NCI-H69 (cell line): Measurements from ENCODE around the gene FMNL1.
"Not testable (repeated sequence)": the region's sequence is repeated elsewhere in the genome, so short reads cannot be mapped to it uniquely, and the experiment has no call there.

Source experiments
- DNase-seq: peaks from one replicate; lab custom pipeline; 2025; lab: John Stamatoyannopoulos, UW

The FMNL1 gene

GRCh38 chr17:45234641-45235415 is 13.1 kb downstream of the FMNL1 start:
- DNase-seq = peak; percentile 77

GRCh38 chr17:45235416-45236281 is 14.0 kb downstream of the FMNL1 start:
- peak; percentile 81 for DNase-seq

- no peak for DNase-seq
Observed at GRCh38 chr17:45236282-45236606, 14.6 kb downstream of the FMNL1 start.

- DNase-seq = no peak
Observed at GRCh38 chr17:45237686-45238085, 16.0 kb downstream of the FMNL1 start.

- DNase-seq = no peak
Observed at GRCh38 chr17:45238155-45238774, 16.6 kb downstream of the FMNL1 start.

- peak; percentile 45 for DNase-seq
Observed at GRCh38 chr17:45240905-45241327, 19.2 kb downstream of the FMNL1 start.

- peak; percentile 77 for DNase-seq
Observed at GRCh38 chr17:45241328-45242028, 19.8 kb downstream of the FMNL1 start.

GRCh38 chr17:45242029-45242414 is 20.3 kb downstream of the FMNL1 start:
- no peak for DNase-seq

- no peak for DNase-seq
Observed at GRCh38 chr17:45243750-45244149, 22.1 kb downstream of the FMNL1 start.

GRCh38 chr17:45244725-45245656 is 23.3 kb downstream of the FMNL1 start:
- DNase-seq = no peak

GRCh38 chr17:45246338-45246737 is 24.7 kb downstream of the FMNL1 start:
- no peak for DNase-seq

GRCh38 chr17:45246861-45247428 is 25.3 kb downstream of the FMNL1 start:
- DNase-seq = peak; percentile 72

GRCh38 chr17:45247429-45248131 is 25.9 kb downstream of the FMNL1 start:
- DNase-seq = peak; percentile 99

GRCh38 chr17:45248132-45248957 is 26.7 kb downstream of the FMNL1 start:
- DNase-seq = peak; percentile 83

- DNase-seq = no peak
Observed at GRCh38 chr17:45251931-45252330, 30.2 kb downstream of the FMNL1 start.

GRCh38 chr17:45253237-45253636 is 31.6 kb downstream of the FMNL1 start:
- not testable (repeated sequence) for DNase-seq

- no peak for DNase-seq
Observed at GRCh38 chr17:45253879-45254278, 32.2 kb downstream of the FMNL1 start.

- no peak for DNase-seq
Observed at GRCh38 chr17:45255358-45255757, 33.7 kb downstream of the FMNL1 start.
